A549 treated with CORT108297 at 1 μM for 4 hours (cell line): ENCODE data around the gene MICALL2. TPM values are rescaled to one million over a fixed set of nuclear protein-coding genes. Genes with fewer than 3 reads are reported as not detected.

ENCODE experiments used
- total RNA-seq: library from RNA; stranded (reverse); fragments of 200-300 nt; extraction: Qiagen RNA extraction; gene quantifications from 5 replicates; pipeline ENCODE4 v1.2.3, GENCODE V29; 2022

MICALL2 gene
- total RNA-seq, result 15.4 to 35.4 TPM (median 31.4 TPM) in 5 replicates

DNA sequence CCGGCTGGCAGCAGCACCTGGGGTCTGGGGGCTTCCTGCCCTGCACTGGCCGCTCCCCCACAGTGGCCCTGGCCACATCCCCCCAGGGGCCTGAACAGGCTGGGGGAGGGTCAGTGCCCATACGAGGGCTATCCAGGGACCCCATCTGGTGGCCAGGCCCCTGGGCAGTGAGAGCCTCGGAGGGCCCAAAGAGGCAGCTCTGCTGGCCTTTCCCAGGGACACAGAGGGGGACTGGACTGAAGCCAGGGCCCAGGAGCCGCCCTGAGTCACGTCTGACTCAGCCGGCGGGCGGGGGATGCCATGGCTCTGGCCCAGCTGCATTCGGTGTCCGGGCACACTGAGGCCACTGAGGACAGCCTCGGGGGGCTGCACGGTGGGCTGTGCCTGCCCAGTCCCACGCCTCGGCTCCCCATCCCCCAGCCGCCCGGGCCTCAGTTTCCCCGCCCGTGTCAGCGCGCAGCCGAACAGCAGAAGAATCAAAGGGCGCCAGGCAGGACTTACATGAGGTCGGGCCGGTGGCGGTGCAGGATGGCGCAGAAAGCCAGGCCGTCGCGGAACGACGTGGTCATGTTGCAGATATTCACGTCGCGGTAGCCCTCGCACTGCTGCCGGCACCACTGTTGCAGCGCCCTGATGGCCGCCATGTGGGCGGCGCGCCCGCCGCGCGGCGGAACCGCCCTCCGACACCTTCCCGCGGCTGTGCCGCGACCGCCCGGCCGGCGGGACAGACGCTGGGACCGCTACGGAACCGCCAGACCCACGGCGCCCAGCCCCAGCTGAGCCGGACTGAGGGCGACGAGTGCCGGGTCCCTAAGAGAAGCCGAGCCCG is at the start of gene MICALL2:
TSS of gene MICALL2 (minus strand) at position 788 of the 829 bp plus-strand sequence. CDS start at position 644, 144 bp downstream.

DNA sequence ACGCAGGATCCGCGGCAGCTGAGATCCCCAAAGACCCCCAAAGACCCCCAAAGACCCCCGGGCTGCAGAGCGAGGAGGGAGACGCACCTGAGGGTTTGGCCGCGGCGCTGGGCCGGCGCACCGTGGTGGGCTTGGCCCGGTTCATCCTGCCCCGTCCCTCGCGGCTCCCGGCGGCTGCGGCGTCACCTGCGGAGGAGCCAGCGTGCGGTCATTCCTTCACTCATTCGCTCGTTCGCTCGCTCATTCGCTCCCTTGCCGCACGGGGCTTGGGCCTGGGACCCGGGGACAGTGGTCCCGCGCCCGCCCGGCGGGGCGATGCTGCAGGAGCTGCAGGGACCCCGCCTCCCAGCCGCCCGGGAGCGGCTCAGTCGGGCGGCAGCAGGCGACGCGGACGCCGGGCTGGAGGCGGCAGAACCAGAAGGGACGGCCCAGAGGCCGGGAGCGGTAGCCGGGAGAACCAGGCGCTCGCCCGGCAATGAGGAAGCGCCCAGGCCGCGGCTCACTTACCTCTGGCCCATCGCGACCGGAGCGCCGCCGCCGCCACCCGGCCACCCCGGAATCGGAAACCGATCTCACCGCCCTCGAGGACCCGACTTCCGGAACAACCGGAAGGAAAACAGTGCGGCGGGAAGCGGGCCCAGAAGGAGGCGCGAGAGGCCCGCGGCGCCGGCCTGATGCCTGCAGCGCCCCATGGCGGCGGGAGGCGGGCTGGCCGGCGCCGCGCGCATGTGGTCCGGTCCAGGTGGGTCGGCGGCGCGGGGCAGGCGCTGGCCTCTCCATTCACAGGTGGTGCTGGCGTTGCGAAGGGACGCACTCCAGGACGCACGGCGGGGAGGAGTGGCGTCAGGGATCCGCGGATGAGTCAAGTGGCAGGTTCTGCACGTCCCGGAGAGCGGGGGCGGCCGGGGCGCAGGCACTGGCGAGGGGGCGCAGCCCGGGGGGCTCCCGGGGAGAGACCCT is 44.8 kb upstream of the MICALL2 start, which contains the start of gene INTS1:
TSS of gene INTS1 (minus strand) at position 574 of the 960 bp plus-strand sequence. CDS start at position 145, 429 bp downstream.

Other genes starting within 250 kb of the MICALL2 start
- gene UNCX, start 226.6 kb downstream of the MICALL2 start, total RNA-seq, result 0.03 to 0.22 TPM (median 0.06 TPM) in 4 of 5 replicates, not detected in the other
- gene INTS1, start 44.9 kb upstream of the MICALL2 start, total RNA-seq, result 45.6 to 68.5 TPM (median 61.5 TPM) in 5 replicates
- 49.5 to 105 TPM (median 86.4 TPM) in 5 replicates for gene MAFK, start 71.2 kb upstream of the MICALL2 start, total RNA-seq
- gene TMEM184A, start 96.7 kb upstream of the MICALL2 start, total RNA-seq, result 10.0 to 15.2 TPM (median 14.8 TPM) in 5 replicates
- 79.4 to 118 TPM (median 108 TPM) in 5 replicates for gene PSMG3, start 110.6 kb upstream of the MICALL2 start, total RNA-seq
- gene ELFN1, start 210.8 kb upstream of the MICALL2 start, total RNA-seq, result 0.35 to 0.48 TPM (median 0.37 TPM) in 5 replicates